KOPT-K1 (cell line): ENCODE measurements around the gene MB21D2.
"Not testable (repeated sequence)": the region's sequence is repeated elsewhere in the genome, so short reads cannot be mapped to it uniquely, and the experiment has no call there.

Experiments used
- H3K27ac ChIP-seq: fragments of 200-600 bp; sonication (generic); 2 replicates; pipeline ENCODE4 v1.5.1; 2016; ENCODE audit warnings: antibody characterized with exemption, mild to moderate bottlenecking, low read depth, low read length; ENCODE audit not compliant: poor library complexity, severe bottlenecking
- H3K36me3 ChIP-seq: fragments of 200-600 bp; sonication (generic); 2 replicates; pipeline ENCODE4 v1.5.1; 2017; ENCODE audit warnings: antibody characterized with exemption, mild to moderate bottlenecking, low read length, moderate library complexity; ENCODE audit not compliant: insufficient read depth
- H3K9me3 ChIP-seq: fragments of 200-600 bp; sonication (generic); 2 replicates; pipeline ENCODE4 v1.5.1; 2017; ENCODE audit warnings: antibody characterized with exemption, low read length, mild to moderate bottlenecking; ENCODE audit not compliant: insufficient read depth, poor library complexity, severe bottlenecking

MB21D2 gene

DNA sequence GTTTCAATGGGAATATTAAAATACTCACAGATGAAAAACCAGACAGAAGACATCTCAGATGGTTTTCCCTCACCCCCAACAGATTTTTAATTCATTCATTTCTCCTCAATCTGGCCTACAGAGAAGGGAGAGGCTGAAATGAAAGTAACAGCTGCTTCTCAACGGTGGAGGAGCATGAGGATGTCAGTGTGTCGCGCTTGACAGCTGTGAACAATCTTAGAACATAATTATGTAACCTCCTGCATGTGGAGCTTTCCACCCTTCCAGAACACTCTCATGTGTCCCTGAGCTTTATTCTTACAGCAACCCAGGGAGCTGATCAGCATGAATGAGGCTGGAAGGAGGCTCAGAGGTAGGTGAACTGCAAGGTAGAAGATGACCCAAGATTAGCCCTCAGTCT, 52.7 kb downstream of the MB21D2 start:
- Histone ChIP-seq H3K27ac (no peak overlapping the region), H3K36me3 (no peaks in the 10 kb centered on the region), H3K9me3 (no peaks in the 10 kb centered on the region)

- H3K9me3 ChIP-seq, result no peaks in the 10 kb centered on the region
- H3K27ac ChIP-seq, result no peak overlapping the region
- H3K36me3 ChIP-seq, result no peaks in the 10 kb centered on the region
Measured at GRCh38 chr3:192863091-192863420, 54.6 kb downstream of the MB21D2 start.

GRCh38 chr3:192862408-192863090, 55.1 kb downstream of the MB21D2 start:
- H3K27ac ChIP-seq, result no peak overlapping the region
- no peaks in the 10 kb centered on the region for H3K36me3 ChIP-seq

DNA sequence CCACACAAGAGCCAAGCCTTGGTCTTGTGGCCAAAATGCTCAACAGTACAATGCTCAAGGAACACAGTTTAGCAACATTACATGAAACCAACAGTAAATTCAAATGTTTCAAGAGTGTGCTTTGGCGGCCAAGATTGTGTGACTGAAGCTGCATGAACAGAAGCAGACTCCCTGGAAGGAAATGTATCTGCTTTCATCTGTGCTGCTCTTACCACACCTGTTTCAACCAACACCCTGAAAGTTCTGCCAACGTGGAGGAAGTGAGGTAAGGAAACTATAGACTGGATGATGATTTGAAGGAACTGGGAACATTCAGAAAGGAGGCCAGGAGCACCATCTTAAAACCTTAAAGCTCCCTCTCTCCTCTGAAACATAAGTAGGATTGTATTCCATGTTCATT, 55.7 kb downstream of the MB21D2 start:
- no peak overlapping the region for H3K27ac ChIP-seq
- H3K36me3 ChIP-seq, result no peaks in the 10 kb centered on the region
- no peaks in the 10 kb centered on the region for H3K9me3 ChIP-seq

More at GRCh38 chr3:192862408-192863090, 55.1 kb downstream of the MB21D2 start:
- no peaks in the 10 kb centered on the region for H3K9me3 ChIP-seq

GRCh38 chr3:192860454-192860853, 57.2 kb downstream of the MB21D2 start:
- Histone ChIP-seq H3K27ac (no peak overlapping the region), H3K9me3 (no peaks in the 10 kb centered on the region), H3K36me3 (no peaks in the 10 kb centered on the region)

DNA sequence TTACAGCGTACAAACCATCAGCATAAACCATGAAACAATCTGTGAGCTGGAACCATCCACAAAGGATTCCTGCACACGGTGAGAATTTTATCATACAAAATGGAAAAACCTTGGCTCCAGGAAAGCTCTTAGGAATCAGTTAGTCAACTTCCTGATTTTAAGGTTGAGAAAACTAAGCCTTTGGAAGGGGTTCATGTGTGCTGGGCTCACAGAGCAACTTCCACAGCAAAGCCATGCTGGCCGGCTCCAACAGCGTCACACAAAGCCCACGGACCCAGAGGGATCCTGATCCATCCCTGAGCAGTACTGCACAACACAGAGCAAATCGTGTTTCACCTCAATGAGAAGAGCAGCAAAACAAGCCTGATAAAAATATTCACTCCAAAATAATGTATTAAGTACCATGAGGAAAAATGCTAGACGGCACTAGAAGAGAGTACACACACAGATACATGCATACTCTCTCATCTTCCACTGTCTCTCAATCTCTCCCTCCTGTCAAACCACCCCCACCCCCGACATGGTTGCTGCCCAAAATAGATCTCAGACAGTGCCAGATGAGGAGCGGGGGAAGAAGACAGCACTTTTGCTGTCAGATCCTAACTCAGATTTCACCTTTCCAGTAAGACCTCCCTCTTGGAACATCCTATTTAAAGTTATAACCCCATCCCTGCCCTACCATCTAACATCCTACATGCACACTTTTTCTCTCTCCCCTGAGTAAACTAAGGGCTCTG, 58.6 kb downstream of the MB21D2 start:
- Histone ChIP-seq H3K27ac (no peak overlapping the region), H3K36me3 (no peaks in the 10 kb centered on the region), H3K9me3 (peaks cover 4% of the 10 kb centered on the region)

GRCh38 chr3:192857260-192857661, 60.4 kb downstream of the MB21D2 start:
- Histone ChIP-seq H3K9me3 (peaks cover 4% of the 10 kb centered on the region), H3K27ac (no peak overlapping the region), H3K36me3 (no peaks in the 10 kb centered on the region)

DNA sequence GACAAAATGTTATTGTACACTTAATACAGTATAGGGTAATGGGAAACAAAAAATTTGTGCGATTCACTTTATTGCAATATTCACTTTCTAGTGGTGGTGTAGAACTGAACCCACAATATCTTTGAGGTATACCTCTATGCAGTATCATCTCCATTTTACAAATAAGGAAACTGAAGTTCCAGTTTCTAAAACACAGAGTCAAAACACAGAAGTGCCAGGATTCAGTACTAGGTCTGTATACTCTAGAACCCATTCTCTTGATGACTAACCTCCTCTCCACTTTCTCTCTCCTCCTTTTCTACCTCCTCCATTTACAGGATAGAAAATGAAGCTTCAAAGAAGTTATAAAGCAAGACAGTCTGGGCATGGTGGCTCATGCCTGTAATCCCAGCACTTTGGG, 62.2 kb downstream of the MB21D2 start:
- Histone ChIP-seq H3K9me3 (peaks cover 4% of the 10 kb centered on the region), H3K36me3 (no peaks in the 10 kb centered on the region), H3K27ac (no peak overlapping the region)

DNA sequence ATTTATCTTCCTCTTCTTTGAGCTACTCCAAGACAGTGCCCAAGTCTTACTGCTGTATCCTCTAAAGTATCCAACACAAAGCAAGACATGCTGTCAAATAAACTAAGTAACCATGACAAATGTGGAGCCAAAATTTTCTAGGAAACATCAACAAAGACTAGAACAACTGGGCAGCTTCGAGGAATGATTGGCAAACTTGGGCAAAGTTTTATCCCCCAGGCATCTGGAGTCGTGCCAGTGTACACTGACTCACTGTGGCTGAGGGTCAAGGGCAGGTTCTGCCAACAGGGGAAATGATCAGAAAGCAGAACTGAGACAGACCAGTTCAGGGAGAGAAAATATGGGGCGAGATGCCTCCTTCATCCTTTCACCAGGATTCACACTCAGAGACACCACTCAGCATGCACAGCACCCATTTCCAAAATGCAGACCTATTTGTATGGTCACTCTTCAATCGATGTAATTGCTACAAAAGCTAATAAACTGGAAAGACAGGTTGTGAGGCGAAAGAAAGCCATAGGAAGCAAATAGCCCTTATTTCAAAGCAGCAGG, 65.8 kb downstream of the MB21D2 start:
- no peaks in the 10 kb centered on the region for H3K36me3 ChIP-seq
- no peak overlapping the region for H3K27ac ChIP-seq
- H3K9me3 ChIP-seq, result peaks cover 4% of the 10 kb centered on the region

DNA sequence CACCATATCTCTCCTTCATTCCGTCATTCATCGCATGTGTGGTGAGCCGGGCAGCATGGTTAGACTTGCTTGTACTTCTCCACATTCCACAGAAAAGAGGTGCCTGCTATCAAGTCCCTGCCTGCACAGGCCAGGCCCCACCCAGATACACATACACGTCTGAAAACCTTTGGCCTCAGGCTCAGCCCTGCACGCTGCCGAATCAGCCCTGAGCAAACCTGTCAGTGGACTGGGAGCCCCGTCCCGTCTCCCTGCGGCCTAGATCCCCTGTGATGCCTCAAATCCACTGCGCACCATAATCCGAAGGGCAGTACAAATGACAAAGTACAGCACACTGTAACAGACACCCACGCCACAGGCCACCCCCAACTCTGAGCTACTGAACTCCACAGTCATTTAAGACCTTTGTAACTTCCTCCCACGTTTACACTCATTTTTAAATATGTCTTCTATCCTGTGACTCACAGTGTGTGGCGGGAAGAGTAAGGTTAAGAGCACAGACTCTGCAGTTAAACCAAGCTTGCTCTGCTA, 67.1 kb downstream of the MB21D2 start:
- Histone ChIP-seq H3K9me3 (peaks cover 4% of the 10 kb centered on the region), H3K27ac (no peak overlapping the region), H3K36me3 (no peaks in the 10 kb centered on the region)

- not testable (repeated sequence) for H3K27ac ChIP-seq, H3K9me3 ChIP-seq
Measured at GRCh38 chr3:192849821-192850220, 67.8 kb downstream of the MB21D2 start.

GRCh38 chr3:192848371-192849233, 69.1 kb downstream of the MB21D2 start:
- H3K36me3 ChIP-seq, result no peaks in the 10 kb centered on the region
- H3K9me3 ChIP-seq, result no peaks in the 10 kb centered on the region
- H3K27ac ChIP-seq, result no peak overlapping the region

More at GRCh38 chr3:192849821-192850220, 67.8 kb downstream of the MB21D2 start:
- H3K36me3 ChIP-seq, result not testable (repeated sequence)

- H3K36me3 ChIP-seq, result no peaks in the 10 kb centered on the region
- H3K27ac ChIP-seq, result no peak overlapping the region
- H3K9me3 ChIP-seq, result no peaks in the 10 kb centered on the region
Measured at GRCh38 chr3:192847941-192848340, 69.7 kb downstream of the MB21D2 start.

DNA sequence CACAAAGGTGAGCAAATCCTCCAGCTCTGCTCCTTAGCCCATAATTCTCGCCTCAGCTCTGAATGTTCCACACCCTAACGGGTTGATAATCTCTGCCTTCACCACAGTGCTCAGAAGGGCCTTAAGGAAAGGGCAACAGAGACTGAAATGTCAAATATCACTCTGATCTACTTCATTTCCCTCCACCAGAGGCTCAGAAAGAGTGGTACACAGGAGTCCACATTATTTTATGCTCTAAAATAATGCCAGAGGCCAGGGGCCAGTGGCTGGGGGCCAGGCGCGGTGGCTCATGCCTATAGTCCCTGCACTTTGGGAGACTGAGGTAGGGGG, 72.2 kb downstream of the MB21D2 start:
- Histone ChIP-seq H3K27ac (no peak overlapping the region), H3K9me3 (no peaks in the 10 kb centered on the region), H3K36me3 (no peaks in the 10 kb centered on the region)
